GM06990 (cell line): ENCODE measurements around the gene RNF212.
"Not testable (repeated sequence)": the region's sequence is repeated elsewhere in the genome, so short reads cannot be mapped to it uniquely, and the experiment has no call there.

Experiments used
- DNase-seq: peaks from one replicate; pipeline ENCODE4 v3.0.0-alpha.2; 2011; ENCODE audit not compliant: insufficient read length; ENCODE audit errors: extremely low read depth
- H3K27me3 ChIP-seq: replicated peaks from 2 replicates; pipeline ENCODE4 v1.6.0; 2011; ENCODE audit warnings: low read length; ENCODE audit not compliant: control insufficient read depth, insufficient read depth
- H3K36me3 ChIP-seq: 2 replicates; pipeline ENCODE4 v1.5.1; 2011; ENCODE audit warnings: low read length; ENCODE audit not compliant: control insufficient read depth, insufficient read depth
- H3K4me3 ChIP-seq: replicated peaks from 2 replicates; pipeline ENCODE4 v1.5.1; 2011; ENCODE audit warnings: low read depth, mild to moderate bottlenecking, control low read depth, low read length
- TF ChIP-seq, protein P1 (sequence below): IDR thresholded peaks from 2 replicates; pipeline ENCODE4 v1.5.1; 2011; ENCODE audit warnings: low read length, control low read depth, mild to moderate bottlenecking, inconsistent platforms; ENCODE audit not compliant: insufficient read depth, poor library complexity, severe bottlenecking

RNF212 gene

GRCh38 chr4:1056671-1057402, 56.5 kb downstream of the RNF212 start:
- H3K27me3 ChIP-seq: no peaks in the 10 kb centered on the region; the same call in 1 of the 2 replicates
- no peak for DNase-seq
- TF ChIP-seq, protein P1, sequence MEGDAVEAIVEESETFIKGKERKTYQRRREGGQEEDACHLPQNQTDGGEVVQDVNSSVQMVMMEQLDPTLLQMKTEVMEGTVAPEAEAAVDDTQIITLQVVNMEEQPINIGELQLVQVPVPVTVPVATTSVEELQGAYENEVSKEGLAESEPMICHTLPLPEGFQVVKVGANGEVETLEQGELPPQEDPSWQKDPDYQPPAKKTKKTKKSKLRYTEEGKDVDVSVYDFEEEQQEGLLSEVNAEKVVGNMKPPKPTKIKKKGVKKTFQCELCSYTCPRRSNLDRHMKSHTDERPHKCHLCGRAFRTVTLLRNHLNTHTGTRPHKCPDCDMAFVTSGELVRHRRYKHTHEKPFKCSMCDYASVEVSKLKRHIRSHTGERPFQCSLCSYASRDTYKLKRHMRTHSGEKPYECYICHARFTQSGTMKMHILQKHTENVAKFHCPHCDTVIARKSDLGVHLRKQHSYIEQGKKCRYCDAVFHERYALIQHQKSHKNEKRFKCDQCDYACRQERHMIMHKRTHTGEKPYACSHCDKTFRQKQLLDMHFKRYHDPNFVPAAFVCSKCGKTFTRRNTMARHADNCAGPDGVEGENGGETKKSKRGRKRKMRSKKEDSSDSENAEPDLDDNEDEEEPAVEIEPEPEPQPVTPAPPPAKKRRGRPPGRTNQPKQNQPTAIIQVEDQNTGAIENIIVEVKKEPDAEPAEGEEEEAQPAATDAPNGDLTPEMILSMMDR: no peak

GRCh38 chr4:1055721-1056590, 57.4 kb downstream of the RNF212 start:
- Histone ChIP-seq H3K36me3 (no peaks in the 10 kb centered on the region), H3K27me3 (no peaks in the 10 kb centered on the region; the same call in 1 of the 2 replicates), H3K4me3 (peak overlapping the region; percentile 46)
- TF ChIP-seq, protein P1: no peak
- peak; percentile 73 for DNase-seq

More at GRCh38 chr4:1056671-1057402, 56.5 kb downstream of the RNF212 start:
- Histone ChIP-seq H3K4me3 (no peak overlapping the region), H3K36me3 (no peaks in the 10 kb centered on the region)

- not testable (repeated sequence) for H3K27me3 ChIP-seq, H3K36me3 ChIP-seq, DNase-seq
- H3K4me3 ChIP-seq: peak overlapping the region; percentile 46; the same call in 1 of the 2 replicates
Measured at GRCh38 chr4:1055243-1055701, 58.1 kb downstream of the RNF212 start.

DNA sequence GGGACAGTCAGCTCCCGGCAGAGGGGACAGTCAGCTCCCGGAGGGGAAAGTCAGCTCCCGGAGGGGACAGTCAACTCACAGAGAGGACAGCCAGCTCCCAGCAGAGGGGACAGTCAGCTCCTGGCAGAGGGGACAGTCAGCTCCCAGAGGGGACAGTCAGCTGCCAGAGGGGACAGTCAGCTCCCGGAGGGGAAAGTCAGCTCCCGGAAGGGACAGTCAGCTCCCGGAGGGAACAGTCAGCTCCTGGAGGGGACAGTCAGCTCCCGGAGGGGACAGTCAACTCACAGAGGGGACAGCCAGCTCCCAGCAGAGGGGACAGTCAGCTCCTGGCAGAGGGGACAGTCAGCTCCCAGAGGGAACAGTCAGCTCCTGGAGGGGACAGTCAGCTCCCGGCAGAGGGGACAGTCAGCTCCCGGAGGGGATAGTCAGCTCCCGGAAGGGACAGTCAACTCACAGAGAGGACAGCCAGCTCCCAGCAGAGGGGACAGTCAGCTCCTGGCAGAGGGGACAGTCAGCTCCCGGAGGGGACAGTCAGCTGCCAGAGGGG, 58.6 kb downstream of the RNF212 start:
- H3K27me3 ChIP-seq, H3K4me3 ChIP-seq, DNase-seq, H3K36me3 ChIP-seq: not testable (repeated sequence)

- H3K4me3 ChIP-seq, H3K36me3 ChIP-seq, H3K27me3 ChIP-seq, DNase-seq: not testable (repeated sequence)
Measured at GRCh38 chr4:1053891-1054290, 59.5 kb downstream of the RNF212 start.

GRCh38 chr4:1053080-1053661, 60.2 kb downstream of the RNF212 start:
- Histone ChIP-seq H3K27me3 (no peaks in the 10 kb centered on the region; the same call in 1 of the 2 replicates), H3K36me3 (no peaks in the 10 kb centered on the region), H3K4me3 (no peak overlapping the region)
- TF ChIP-seq, protein P1: no peak
- DNase-seq: no peak
